ENCODE measurements around the gene SGSM2. TPM values are rescaled to one million over a fixed set of nuclear protein-coding genes. Genes with fewer than 3 reads are reported as not detected.

SGSM2 gene
- total RNA-seq, 1 donor from 2014 or later = 57.2 TPM

DNA sequence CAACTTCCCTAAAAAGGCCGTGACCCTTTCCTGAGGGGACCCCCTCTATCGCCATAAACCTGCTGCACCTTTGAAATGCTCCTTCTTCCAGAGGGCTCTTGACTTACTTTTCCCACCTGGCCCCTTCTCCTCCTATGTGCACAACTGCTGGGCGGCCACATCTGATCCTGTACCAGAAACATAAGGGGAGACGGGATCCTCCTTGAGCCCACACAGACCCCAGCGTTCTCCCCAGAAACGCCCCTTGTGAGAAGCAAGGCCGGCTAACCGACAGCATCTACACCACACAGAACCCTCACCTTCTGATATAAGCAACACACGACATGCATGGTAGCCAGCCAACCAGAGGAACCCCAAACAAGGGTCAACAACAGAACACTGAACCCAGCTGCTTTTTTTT lies 77.8 kb downstream of the SGSM2 start:
- intact Hi-C loops (cut with micrococcal nuclease) = no loop called here

DNA sequence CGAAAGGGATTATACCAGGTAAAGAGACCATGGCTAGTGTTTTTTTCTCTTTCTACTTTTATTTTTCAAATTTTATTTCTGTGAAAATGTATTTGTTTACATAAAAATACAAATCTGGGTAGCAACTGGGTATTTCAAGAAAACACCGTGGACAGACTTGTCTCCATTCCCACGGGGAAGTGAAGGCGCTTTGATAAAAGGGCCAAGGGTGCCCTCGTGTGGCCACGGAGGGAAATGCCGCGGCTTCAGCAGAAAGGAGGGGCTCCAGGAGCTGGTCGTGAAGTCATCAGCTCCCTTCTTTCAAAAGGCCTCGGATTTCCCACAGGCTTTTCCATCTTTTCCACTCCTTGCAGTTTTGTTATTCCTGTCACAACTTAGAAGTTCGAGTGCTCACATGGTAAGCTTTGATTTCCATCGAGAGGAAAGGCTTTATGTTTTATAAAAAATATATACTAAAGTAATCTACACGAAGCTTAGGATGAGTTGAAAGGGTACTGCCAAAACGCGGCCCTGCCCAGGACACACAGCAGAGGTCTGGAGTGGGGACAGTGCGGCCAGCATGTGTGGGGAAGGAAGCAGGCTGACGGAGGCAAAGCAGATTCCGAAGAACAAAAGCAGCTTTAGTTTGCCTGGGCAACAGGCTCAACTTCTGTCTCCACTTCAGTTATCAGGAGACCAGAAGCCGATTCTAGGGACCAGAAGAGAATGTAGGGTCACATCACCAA lies 78.9 kb downstream of the SGSM2 start:
- intact Hi-C loops (cut with micrococcal nuclease) = loop anchor here (1.0 kb wide), 1 partner anchor 34 kb away; no protein-coding TSS in a partner anchor

DNA sequence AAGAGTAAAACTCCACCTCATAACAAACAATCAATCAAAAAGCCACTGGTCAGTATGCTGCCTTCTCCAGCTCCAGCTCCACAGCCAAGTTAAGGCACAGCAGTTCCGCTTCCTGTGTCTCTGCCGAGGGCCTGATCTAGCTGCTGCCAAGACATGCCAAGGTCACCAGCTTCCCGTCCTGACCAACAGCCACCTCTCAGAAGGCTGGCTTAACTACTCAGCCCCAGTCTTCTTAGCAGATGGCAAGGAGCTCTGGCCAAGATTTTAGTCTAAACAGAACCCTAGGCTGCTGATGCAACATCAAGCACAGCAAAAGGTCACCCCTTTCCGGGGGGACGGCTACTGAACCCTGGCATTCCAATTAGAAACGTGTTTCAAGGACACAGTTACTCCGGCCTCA lies 81.3 kb downstream of the SGSM2 start:
- intact Hi-C loops (cut with micrococcal nuclease) = no loop called here

DNA sequence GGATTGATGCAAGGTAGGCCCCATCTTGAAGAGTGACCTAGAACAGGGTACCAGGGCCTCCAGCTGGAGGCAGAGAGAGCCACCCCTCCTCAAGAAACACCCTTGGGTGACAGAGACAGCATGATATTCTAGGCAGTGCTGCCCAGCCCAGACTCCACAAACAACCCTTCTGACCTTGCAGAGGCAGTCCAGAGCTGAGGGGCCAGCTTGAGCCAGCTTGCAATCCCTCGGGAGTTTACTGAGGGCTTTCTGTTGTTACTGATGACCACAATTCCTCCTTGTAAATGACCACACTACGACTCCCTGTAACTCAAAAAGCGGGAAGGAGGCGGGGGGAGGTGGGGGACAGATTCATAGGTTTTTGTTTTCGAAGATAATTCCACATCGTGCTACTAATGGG lies 82.2 kb downstream of the SGSM2 start:
- intact Hi-C loops (cut with micrococcal nuclease) = no loop called here

DNA sequence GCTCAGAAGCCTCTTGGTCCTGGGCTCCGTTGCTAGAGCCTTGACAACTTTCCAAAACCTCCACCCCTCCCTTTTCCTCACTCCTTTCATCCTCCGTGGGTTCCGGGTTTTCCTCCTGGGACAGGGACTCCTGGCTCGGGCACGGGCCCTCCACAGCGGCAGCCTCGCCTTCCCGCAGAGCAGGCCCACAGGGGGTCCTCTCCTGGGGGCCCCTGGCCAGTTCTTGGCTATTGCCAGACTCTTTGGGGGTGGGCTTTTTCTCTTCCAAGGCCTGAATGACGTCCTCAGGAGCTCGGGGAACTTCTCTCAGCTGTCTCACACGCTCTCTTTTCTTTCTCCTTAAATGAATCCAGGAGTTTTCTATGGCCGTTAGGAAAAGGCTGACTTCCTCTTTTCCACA lies 82.9 kb downstream of the SGSM2 start:
- intact Hi-C loops (cut with micrococcal nuclease) = no loop called here

DNA sequence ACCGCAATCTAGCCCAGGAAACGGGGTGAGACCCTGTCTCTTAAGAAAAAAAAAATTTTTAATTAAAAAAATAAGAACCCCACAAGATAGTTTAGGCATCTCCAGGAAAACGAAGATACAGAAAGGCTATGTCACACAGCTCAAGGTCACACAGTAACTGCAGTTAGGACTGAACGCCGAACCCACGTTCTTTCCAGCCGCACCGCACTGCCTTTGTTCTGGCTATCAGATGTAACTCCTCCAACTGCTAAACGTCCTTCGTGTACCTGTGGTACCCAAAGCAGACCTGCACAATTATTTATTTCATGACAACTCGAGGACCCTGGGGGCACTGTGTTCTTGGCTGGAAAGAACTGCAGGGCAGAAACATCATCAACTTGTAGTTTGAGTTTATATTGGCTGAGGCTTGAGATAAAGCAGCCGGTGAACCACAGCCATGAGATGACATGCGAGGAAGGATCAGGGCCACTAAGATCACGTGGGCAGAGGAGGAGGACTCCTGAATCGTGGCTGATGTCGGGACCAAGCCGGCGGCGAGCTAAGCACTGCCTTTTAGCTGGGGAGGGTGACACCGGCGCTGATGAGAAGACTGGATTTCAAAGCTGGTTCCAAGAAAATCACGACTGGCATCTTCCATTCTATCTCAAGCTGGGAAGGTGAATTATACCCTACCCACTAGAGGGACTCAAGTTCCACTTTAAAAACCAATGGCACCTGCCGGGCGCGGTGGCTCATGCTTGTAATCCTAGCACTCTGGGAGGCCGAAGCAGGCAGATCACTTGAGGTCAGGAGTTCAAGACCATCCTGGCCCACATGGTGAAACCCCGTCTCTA lies 84.2 kb downstream of the SGSM2 start:
- intact Hi-C loops (cut with micrococcal nuclease) = no loop called here

DNA sequence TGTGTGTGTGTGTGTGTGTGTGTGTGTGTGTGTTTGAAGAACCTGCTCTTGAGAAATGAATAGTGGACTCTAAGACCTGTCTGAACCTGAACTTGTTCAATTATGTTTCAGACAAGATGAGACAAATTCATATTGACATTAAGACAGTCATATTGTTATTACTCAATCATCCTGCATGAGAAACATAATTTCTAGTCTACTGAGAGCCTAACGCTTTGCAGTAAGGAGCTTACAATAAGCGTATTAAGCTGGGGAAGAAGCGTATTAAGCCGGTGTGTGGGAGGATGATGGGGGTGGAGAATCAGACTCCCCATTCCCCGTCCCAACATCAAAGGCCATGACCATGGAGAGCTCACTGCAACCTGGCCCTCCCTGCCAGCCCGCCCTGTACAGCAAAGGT lies 86.0 kb downstream of the SGSM2 start:
- intact Hi-C loops (cut with micrococcal nuclease) = no loop called here

DNA sequence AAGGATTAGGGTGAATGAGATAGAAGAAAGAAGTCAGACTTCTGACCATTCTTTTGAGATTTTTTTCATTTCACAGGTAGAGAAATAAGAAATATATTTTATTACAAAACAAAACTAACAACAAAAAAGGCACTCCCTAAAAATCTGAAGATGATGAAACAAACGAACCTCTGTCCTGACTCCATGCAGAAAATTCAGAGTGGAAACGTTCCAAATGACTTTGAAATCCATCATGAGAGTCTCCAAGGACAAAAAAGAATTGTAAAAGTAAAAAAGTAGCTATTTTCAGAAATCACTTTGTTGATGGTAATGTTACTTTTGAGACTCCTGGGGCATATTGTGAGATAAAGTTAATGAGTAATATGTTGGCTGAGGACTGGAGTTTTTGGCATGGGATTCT lies 89.9 kb downstream of the SGSM2 start:
- intact Hi-C loops (cut with micrococcal nuclease) = no loop called here

DNA sequence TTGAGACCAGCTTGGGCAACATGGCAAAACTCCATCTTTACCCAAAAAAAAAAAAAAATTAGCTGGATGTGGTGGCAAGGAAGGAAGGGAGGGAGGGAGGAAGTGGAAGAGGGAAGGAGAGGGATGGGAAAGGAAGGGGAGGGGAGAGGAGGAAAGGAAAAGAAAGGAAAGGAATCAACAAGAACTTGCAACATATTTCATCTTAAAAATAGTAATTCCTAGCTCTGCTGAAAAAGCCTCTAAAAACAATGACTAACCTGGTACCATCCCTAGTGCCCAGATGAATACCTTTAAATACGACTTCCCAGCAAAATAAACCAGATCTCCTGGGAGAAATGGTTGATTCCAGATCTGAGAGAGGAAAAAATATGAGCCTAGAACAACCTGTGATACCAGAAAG lies 90.6 kb downstream of the SGSM2 start:
- intact Hi-C loops (cut with micrococcal nuclease) = no loop called here

Other genes starting within 250 kb of the SGSM2 start
- gene SMG6, start 33.7 kb upstream of the SGSM2 start, total RNA-seq = 51.9 and 56.0 TPM in 2 replicates
- gene SRR, start 33.6 kb upstream of the SGSM2 start, total RNA-seq = 16.9 and 20.7 TPM in 2 replicates
- gene TSR1, start 1.0 kb upstream of the SGSM2 start, total RNA-seq = 38.7 and 41.4 TPM in 2 replicates
- gene MNT, start 63.6 kb downstream of the SGSM2 start, total RNA-seq = 27.8 and 32.5 TPM in 2 replicates
- gene METTL16, start 174.4 kb downstream of the SGSM2 start, total RNA-seq = 31.2 and 32.5 TPM in 2 replicates